H1 (cell line): ENCODE data around the gene RNASEH2C. TPM values are rescaled to one million over a fixed set of nuclear protein-coding genes. Genes with fewer than 3 reads are reported as not detected.
A peak's percentile ranks its signal among the peaks of the same experiment; 100 is the strongest.

Source experiments
- CTCF ChIA-PET: fragments of 300-600 bp; sonication (Branson Sonifier 250); formaldehyde crosslinking; loops from one replicate; lab custom pipeline; 2021; ENCODE audit not compliant: partially characterized antibody; lab: Charles Lee
- POLR2A ChIA-PET: fragments of 300-600 bp; sonication (Branson Sonifier 250); formaldehyde crosslinking; loops from one replicate; lab custom pipeline; 2021; ENCODE audit warnings: inconsistent platforms; ENCODE audit not compliant: partially characterized antibody; lab: Charles Lee
- DNase-seq, 2 experiments: peaks; one replicate each; pipeline versions ENCODE4 v3.0.0 to v3.0.0-alpha.2; 2010 to 2022; ENCODE audit warnings: low spot score in 2 of 2, low read depth in 1 of 2, mixed read lengths in 1 of 2
- FAIRE-seq: peaks from 2 replicates; lab custom pipeline; 2011; peaks lifted over from hg19 to GRCh38; lab: Jason Lieb, UNC
- H2AFZ ChIP-seq: 2 replicates; pipeline ENCODE4 v1.8.1; 2012; ENCODE audit warnings: low read length, inconsistent platforms
- H2AK5ac ChIP-seq: 2 replicates; pipeline ENCODE4 v1.6.1; 2013; ENCODE audit warnings: low read depth, low read length
- H2BK120ac ChIP-seq: replicated peaks from 2 replicates; pipeline ENCODE3; 2013; ENCODE audit warnings: low read depth, low read length, inconsistent platforms
- H2BK12ac ChIP-seq: 2 replicates; pipeline ENCODE4 v1.6.1; 2013; ENCODE audit warnings: low read depth, low read length
- H2BK15ac ChIP-seq: 2 replicates; pipeline ENCODE4 v1.6.1; 2013; ENCODE audit warnings: low read length
- H2BK20ac ChIP-seq: 2 replicates; pipeline ENCODE4 v1.6.1; 2013; ENCODE audit warnings: low read length
- H2BK5ac ChIP-seq: 2 replicates; pipeline ENCODE4 v1.6.1; 2013; ENCODE audit warnings: low read depth, low read length
- H3K14ac ChIP-seq: 2 replicates; pipeline ENCODE4 v1.6.1; 2013; ENCODE audit warnings: inconsistent platforms; ENCODE audit not compliant: insufficient read length
- H3K18ac ChIP-seq: 2 replicates; pipeline ENCODE4 v1.6.1; 2013; ENCODE audit warnings: low read length; ENCODE audit errors: extremely low read depth
- H3K23ac ChIP-seq: 2 replicates; pipeline ENCODE4 v1.6.1; 2013; ENCODE audit warnings: inconsistent platforms; ENCODE audit not compliant: insufficient read length
- H3K23me2 ChIP-seq: 2 replicates; pipeline ENCODE4 v1.6.1; 2013; ENCODE audit warnings: low read depth, low read length
- H3K27ac ChIP-seq: 2 replicates; pipeline ENCODE4 v1.6.1; 2011; ENCODE audit warnings: low read depth, low read length, inconsistent platforms
- H3K27me3 ChIP-seq, 4 experiments: replicated peaks in 1 of 4; 1 replicate in 1 of 4; 2 replicates in 3 of 4; pipeline versions ENCODE4 v1.6.1 to v1.8.1; 2011 to 2013; ENCODE audit warnings: low read length in 3 of 4, mild to moderate bottlenecking in 3 of 4, inconsistent platforms in 2 of 4, mixed read lengths in 2 of 4, moderate library complexity in 1 of 4; ENCODE audit not compliant: control insufficient read depth in 3 of 4, insufficient read depth in 3 of 4; ENCODE audit errors: extremely low read depth in 1 of 4
- H3K36me3 ChIP-seq, 4 experiments: 2 replicates each; pipeline versions ENCODE4 v1.6.1 to v1.8.1; 2011 to 2013; ENCODE audit warnings: mild to moderate bottlenecking in 4 of 4, low read length in 3 of 4, moderate library complexity in 2 of 4, control low read depth in 1 of 4, inconsistent platforms in 1 of 4; ENCODE audit not compliant: insufficient read depth in 4 of 4, control insufficient read depth in 2 of 4
- H3K4ac ChIP-seq: replicated peaks from 2 replicates; pipeline ENCODE3; 2013; ENCODE audit warnings: low read length, low read depth, mixed read lengths, inconsistent platforms; ENCODE audit not compliant: insufficient read length
- H3K4me1 ChIP-seq, 4 experiments: replicated peaks in 1 of 4; 1 replicate in 1 of 4; 2 replicates in 3 of 4; pipeline versions ENCODE4 v1.6.1 to v1.8.1; 2011 to 2013; ENCODE audit warnings: low read length in 3 of 4, inconsistent platforms in 2 of 4, mixed read lengths in 1 of 4; ENCODE audit not compliant: insufficient read depth in 4 of 4, control insufficient read depth in 3 of 4
- H3K4me2 ChIP-seq, 2 experiments: 2 replicates each; pipeline versions ENCODE4 v1.6.1 to v1.8.1; 2011 to 2013; ENCODE audit warnings: low read depth in 2 of 2, low read length in 2 of 2, control low read depth in 1 of 2, inconsistent platforms in 1 of 2, mild to moderate bottlenecking in 1 of 2; ENCODE audit not compliant: insufficient read depth in 1 of 2
- H3K4me3 ChIP-seq, 4 experiments: fragments of 200-600, 300-600 bp in 1 of 4; sonication (generic), shearing (Covaris generic), sonication (Bioruptor Twin) in 1 of 4; 2 replicates each; pipeline versions ENCODE4 v1.5.1 to v1.8.1; 2011 to 2016; ENCODE audit warnings: low read length in 4 of 4, low read depth in 3 of 4, control low read depth in 2 of 4, inconsistent platforms in 2 of 4, mild to moderate bottlenecking in 2 of 4, mixed read lengths in 1 of 4, moderate library complexity in 1 of 4; ENCODE audit not compliant: insufficient read depth in 2 of 4; ENCODE audit errors: extremely low read depth in 1 of 4
- H3K56ac ChIP-seq: replicated peaks from 2 replicates; pipeline ENCODE3; 2013; ENCODE audit warnings: low read depth, mild to moderate bottlenecking, mixed read lengths, low read length, inconsistent platforms; ENCODE audit not compliant: insufficient read length
- H3K79me1 ChIP-seq: 2 replicates; pipeline ENCODE4 v1.6.1; 2013; ENCODE audit warnings: low read depth, low read length, control low read depth
- H3K79me2 ChIP-seq, 2 experiments: 2 replicates each; pipeline versions ENCODE4 v1.6.1 to v1.8.1; 2012 to 2013; ENCODE audit warnings: low read length in 2 of 2, mild to moderate bottlenecking in 2 of 2, inconsistent platforms in 1 of 2; ENCODE audit not compliant: insufficient read depth in 2 of 2, control insufficient read depth in 1 of 2
- H3K9ac ChIP-seq, 4 experiments: replicated peaks in 1 of 4; 1 replicate in 1 of 4; 2 replicates in 3 of 4; pipeline versions ENCODE4 v1.6.1 to v1.8.1; 2011 to 2013; ENCODE audit warnings: low read depth in 3 of 4, low read length in 3 of 4, control low read depth in 2 of 4, mild to moderate bottlenecking in 2 of 4, moderate library complexity in 2 of 4, inconsistent platforms in 1 of 4; ENCODE audit errors: extremely low read depth in 1 of 4
- H3K9me3 ChIP-seq, 2 experiments: 2 replicates each; pipeline versions ENCODE4 v1.6.1 to v1.8.1; 2012 to 2013; ENCODE audit warnings: mild to moderate bottlenecking in 2 of 2, moderate library complexity in 2 of 2, control low read depth in 1 of 2, inconsistent platforms in 1 of 2, low read depth in 1 of 2, low read length in 1 of 2, mixed read lengths in 1 of 2; ENCODE audit not compliant: insufficient read depth in 2 of 2
- H4K20me1 ChIP-seq, 2 experiments: replicated peaks in 1 of 2; 2 replicates each; pipeline versions ENCODE3 to v1.8.1; 2011 to 2013; ENCODE audit warnings: inconsistent platforms in 2 of 2, low read length in 2 of 2, mild to moderate bottlenecking in 1 of 2; ENCODE audit not compliant: insufficient read depth in 2 of 2, control insufficient read depth in 1 of 2
- H4K5ac ChIP-seq: 2 replicates; pipeline ENCODE4 v1.6.1; 2013; ENCODE audit warnings: low read length, low read depth, mixed read lengths, inconsistent platforms; ENCODE audit not compliant: insufficient read length
- H4K8ac ChIP-seq: 2 replicates; pipeline ENCODE4 v1.8.0; 2013; ENCODE audit warnings: mild to moderate bottlenecking, moderate library complexity, low read length, inconsistent platforms; ENCODE audit not compliant: insufficient read depth; ENCODE audit errors: extremely low read depth
- H4K91ac ChIP-seq: replicated peaks from 2 replicates; pipeline ENCODE3; 2013; ENCODE audit warnings: low read length, mixed read lengths, inconsistent platforms; ENCODE audit not compliant: insufficient read length
- CBX8 ChIP-seq: fragments of 300-800, 300-1000 bp; sonication (generic); IDR thresholded peaks from 2 replicates; pipeline ENCODE4 v1.7.1; 2016; ENCODE audit warnings: low read depth, low read length, borderline replicate concordance
- CEBPB ChIP-seq: IDR thresholded peaks from 2 replicates; pipeline ENCODE4 v1.6.1; 2012; ENCODE audit warnings: low read depth, low read length
- CHD1 ChIP-seq: IDR thresholded peaks from 2 replicates; pipeline ENCODE4 v1.6.1; 2012; ENCODE audit warnings: low read depth, low read length, improper control_type of control experiment
- JUN ChIP-seq: IDR thresholded peaks from 2 replicates; pipeline ENCODE4 v1.6.1; 2011; ENCODE audit warnings: low read depth, mild to moderate bottlenecking, improper control_type of control experiment, low read length
- KDM1A ChIP-seq: fragments of 200-600, 300-600 bp; sonication (generic); IDR thresholded peaks from 2 replicates; pipeline ENCODE4 v1.7.1; 2016; ENCODE audit warnings: mild to moderate bottlenecking, low read length, borderline replicate concordance
- KDM5A ChIP-seq: fragments of 200-600 bp; IDR thresholded peaks from 2 replicates; pipeline ENCODE4 v1.7.1; 2012; ENCODE audit warnings: mild to moderate bottlenecking, low read length, inconsistent platforms, mixed read lengths
- RAD21 ChIP-seq, 2 experiments: IDR thresholded peaks in 1 of 2; conservative IDR thresholded peaks in 1 of 2; 2 replicates each; pipeline ENCODE4 v1.6.1; 2011; ENCODE audit warnings: low read depth in 2 of 2, low read length in 2 of 2, improper control_type of control experiment in 1 of 2, inconsistent platforms in 1 of 2, mild to moderate bottlenecking in 1 of 2, moderate library complexity in 1 of 2
- RXRA ChIP-seq: IDR thresholded peaks from 2 replicates; pipeline ENCODE4 v1.6.1; 2011; ENCODE audit warnings: low read depth, mild to moderate bottlenecking, low read length, moderate library complexity; ENCODE audit not compliant: insufficient read depth
- SP1 ChIP-seq: IDR thresholded peaks from 2 replicates; pipeline ENCODE4 v1.6.1; 2011; ENCODE audit warnings: low read depth, low read length
- TBP ChIP-seq: IDR thresholded peaks from 2 replicates; pipeline ENCODE4 v1.6.1; 2011; ENCODE audit warnings: low read depth, low read length, improper control_type of control experiment
- WGBS, 2 experiments: shearing (Covaris generic) in 1 of 2; methylation state at CpG; one replicate each; pipeline versions ENCODE4 v1.1.6 to v1.1.7; 2013 to 2015; ENCODE audit warnings: low lambda C conversion rate in 2 of 2, mixed read lengths in 2 of 2, inconsistent platforms in 1 of 2, low coverage in 1 of 2, missing lambda C conversion rate in 1 of 2; ENCODE audit not compliant: insufficient replicate concordance in 2 of 2, insufficient coverage in 1 of 2, insufficient read length in 1 of 2; ENCODE audit errors: extremely low coverage in 1 of 2, missing lambda C conversion rate in 1 of 2; 5-methylcytosine and 5-hydroxymethylcytosine counted together
- polyA plus RNA-seq, 7 experiments: library from polyadenylated mRNA; depleted of rRNA in 3 of 7; stranded (reverse) in 5 of 7; unstranded in 2 of 7; fragments of >200 nt in 5 of 7; fragments of 200-250 nt in 2 of 7; gene quantifications; 1 replicate in 5 of 7; 2 replicates in 1 of 7; 4 replicates in 1 of 7; pipeline versions ENCODE4 v1.2.1 to v1.2.3, GENCODE V29; 2011 to 2013; ENCODE audit warnings: missing spikeins in 2 of 7, mixed read lengths in 2 of 7
- total RNA-seq: library from RNA; stranded (reverse); fragmentation: NEBNext Ultra II Directional; extraction: Animal tissue kit (Norgen Biotek cat#: 25700); gene quantifications from 2 replicates; pipeline ENCODE4 v1.2.1, GENCODE V29; 2021
- TF ChIP-seq, protein P1 (sequence below): IDR thresholded peaks from 2 replicates; pipeline ENCODE4 v1.6.1; 2012; ENCODE audit warnings: inconsistent platforms

RNASEH2C gene
- total and polyA plus RNA-seq, 2 of the 8 experiments (the other 6 are each of a cell fraction or from before 2014, with no cell fraction given) = 40.2 to 60.3 TPM

- H4K91ac ChIP-seq = no peak overlapping the region
- peaks cover 0 to 2% (median 0%) of the 10 kb centered on the region in 4 experiments; a peak in 1 of 7 replicates for H3K4me1 ChIP-seq
- no peak overlapping the region for H2BK5ac ChIP-seq
- H4K20me1 ChIP-seq = no peaks in the 10 kb centered on the region
- DNase-seq (no peak), FAIRE-seq (no peak)
- H3K9me3 ChIP-seq = 0 out of 4 replicates have a peak, but pooled peaks cover 0 to 7% of the 10 kb centered on the region in 2 experiments
- H3K79me1 ChIP-seq = no peaks in the 10 kb centered on the region
- no peak overlapping the region for H3K4ac ChIP-seq
- no peak overlapping the region for H2AK5ac ChIP-seq
- no peak overlapping the region for H3K4me2 ChIP-seq
- no peaks in the 10 kb centered on the region for H3K36me3 ChIP-seq
- ChIA-PET CTCF (interaction anchor here (0.6 to 1.5 kb wide), 4 partner anchors 10 to 164 kb away, joined by 3 to 7 read pairs (median 3); partner anchors contain the start of gene MUS81), POLR2A (no interaction called here)
- H2AFZ ChIP-seq = no peak overlapping the region
- no peak overlapping the region for H3K27ac ChIP-seq
- no peak overlapping the region for H2BK120ac ChIP-seq
- no peak overlapping the region for H4K5ac ChIP-seq
- H3K4me3 ChIP-seq = no peak overlapping the region
- H3K9ac ChIP-seq = no peak overlapping the region
- no peak overlapping the region for H2BK20ac ChIP-seq
- no peak overlapping the region for H2BK12ac ChIP-seq
- H3K14ac ChIP-seq = no peak overlapping the region
- H3K27me3 ChIP-seq = no peaks in the 10 kb centered on the region; a peak in 3 of 7 replicates
- H3K23me2 ChIP-seq = peaks cover 1% of the 10 kb centered on the region; the same call in 1 of the 2 replicates
- H4K8ac ChIP-seq = peak overlapping the region; percentile 38; the same call in 1 of the 2 replicates
- no peaks in the 10 kb centered on the region for H3K79me2 ChIP-seq
- H3K23ac ChIP-seq = no peak overlapping the region
- no peak overlapping the region for H3K56ac ChIP-seq
- H3K18ac ChIP-seq = no peak overlapping the region
- no peak overlapping the region for H2BK15ac ChIP-seq
- WGBS, 2 experiments = 90% methylated on average over 12 of the region's 12 CpGs; no CpG with 5 or more reads in 1 of the 2 experiments
- TF ChIP-seq JUN (no peak), CHD1 (no peak), CBX8 (no peak), KDM1A (no peak), KDM5A (no peak), RXRA (no peak), SP1 (no peak), TBP (no peak), CEBPB (no peak), RAD21 (IDR thresholded peaks at IDR 0.05 in 1 of 2, conservative IDR thresholded peaks at IDR 0.05 in 1 of 2; ENCODE audit: low read depth in 2 of 2, low read length in 2 of 2) (no peak)
- TF ChIP-seq, protein P1, sequence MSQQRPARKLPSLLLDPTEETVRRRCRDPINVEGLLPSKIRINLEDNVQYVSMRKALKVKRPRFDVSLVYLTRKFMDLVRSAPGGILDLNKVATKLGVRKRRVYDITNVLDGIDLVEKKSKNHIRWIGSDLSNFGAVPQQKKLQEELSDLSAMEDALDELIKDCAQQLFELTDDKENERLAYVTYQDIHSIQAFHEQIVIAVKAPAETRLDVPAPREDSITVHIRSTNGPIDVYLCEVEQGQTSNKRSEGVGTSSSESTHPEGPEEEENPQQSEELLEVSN = no peak
Measured at GRCh38 chr11:65695459-65696241, 24.9 kb downstream of the RNASEH2C start.
